GM21529 (cell line): Measurements from ENCODE around the gene TCEA2.

Source experiments
- ATAC-seq: cut with Tn5 transposase; IDR thresholded peaks from one replicate; pipeline ENCODE4 v1.9.1; 2021; ENCODE audit not compliant: unreplicated experiment

The TCEA2 gene

GRCh38 chr20:64063389-64064144 is 569 bp downstream of the TCEA2 start:
- no peak for ATAC-seq

- no peak for ATAC-seq
Observed at GRCh38 chr20:64064145-64064698, 1.2 kb downstream of the TCEA2 start.

GRCh38 chr20:64065062-64065973 is 2.3 kb downstream of the TCEA2 start:
- no peak for ATAC-seq

- peak; percentile 47 for ATAC-seq
Observed at GRCh38 chr20:64065974-64066343, 3.0 kb downstream of the TCEA2 start.

- ATAC-seq = no peak
Observed at GRCh38 chr20:64067005-64067632, 4.1 kb downstream of the TCEA2 start.

- no peak for ATAC-seq
Observed at GRCh38 chr20:64067733-64068307, 4.8 kb downstream of the TCEA2 start.

GRCh38 chr20:64068386-64069208 is 5.6 kb downstream of the TCEA2 start:
- ATAC-seq = no peak

- no peak for ATAC-seq
Observed at GRCh38 chr20:64069209-64069613, 6.2 kb downstream of the TCEA2 start.

GRCh38 chr20:64069614-64070243 is 6.7 kb downstream of the TCEA2 start:
- no peak for ATAC-seq

- ATAC-seq = no peak
Observed at GRCh38 chr20:64070244-64070993, 7.4 kb downstream of the TCEA2 start.

GRCh38 chr20:64071341-64072332 is 8.6 kb downstream of the TCEA2 start:
- ATAC-seq = no peak

GRCh38 chr20:64072498-64073063 is 9.6 kb downstream of the TCEA2 start:
- ATAC-seq = no peak

GRCh38 chr20:64073476-64074183 is 10.6 kb downstream of the TCEA2 start:
- ATAC-seq = no peak

GRCh38 chr20:64074184-64074789 is 11.3 kb downstream of the TCEA2 start:
- ATAC-seq = no peak

- no peak for ATAC-seq
Observed at GRCh38 chr20:64074963-64075362, 12.0 kb downstream of the TCEA2 start.

GRCh38 chr20:64075556-64075955 is 12.6 kb downstream of the TCEA2 start:
- no peak for ATAC-seq
